HG03060 (cell line): ENCODE results near the gene MGAT4A.
"Not testable (repeated sequence)": the region's sequence is repeated elsewhere in the genome, so short reads cannot be mapped to it uniquely, and the experiment has no call there.

Source experiments
- ATAC-seq: cut with Tn5 transposase; IDR thresholded peaks from one replicate; pipeline ENCODE4 v1.9.1; 2021; ENCODE audit warnings: low read depth, moderate number of reproducible peaks; ENCODE audit not compliant: unreplicated experiment

The MGAT4A gene

DNA sequence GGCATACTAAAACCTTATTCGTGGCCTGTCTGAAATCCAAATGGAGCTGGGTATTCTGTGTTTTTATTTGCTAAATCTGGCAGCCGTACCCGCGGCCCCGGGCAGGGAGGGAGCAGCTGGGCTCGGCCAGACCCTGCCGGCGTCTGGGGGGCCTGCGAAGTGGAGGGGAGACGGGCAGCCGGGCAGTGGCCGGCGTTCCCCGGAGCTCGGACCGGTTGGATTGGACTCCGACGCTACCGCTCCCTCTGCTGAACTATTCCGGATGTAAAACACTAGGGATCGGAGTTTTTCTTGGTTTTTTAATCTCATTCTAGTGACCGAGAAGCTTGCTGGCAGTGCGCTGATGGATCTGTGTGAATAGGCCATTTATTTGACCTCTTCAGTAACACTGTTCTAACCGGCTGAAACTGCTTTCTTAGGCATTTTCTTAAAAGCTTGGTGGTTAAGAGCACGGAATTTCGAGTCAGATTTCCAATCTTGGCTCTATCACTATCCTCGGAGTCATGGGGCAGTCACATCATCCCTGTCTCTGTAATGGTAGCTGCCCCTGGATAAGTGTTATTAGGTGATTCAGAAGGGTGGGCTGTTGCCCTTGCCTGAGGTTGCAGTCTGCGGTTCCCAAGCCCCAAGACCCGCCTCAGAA lies 121.8 kb downstream of the MGAT4A start:
- ATAC-seq = no peak

DNA sequence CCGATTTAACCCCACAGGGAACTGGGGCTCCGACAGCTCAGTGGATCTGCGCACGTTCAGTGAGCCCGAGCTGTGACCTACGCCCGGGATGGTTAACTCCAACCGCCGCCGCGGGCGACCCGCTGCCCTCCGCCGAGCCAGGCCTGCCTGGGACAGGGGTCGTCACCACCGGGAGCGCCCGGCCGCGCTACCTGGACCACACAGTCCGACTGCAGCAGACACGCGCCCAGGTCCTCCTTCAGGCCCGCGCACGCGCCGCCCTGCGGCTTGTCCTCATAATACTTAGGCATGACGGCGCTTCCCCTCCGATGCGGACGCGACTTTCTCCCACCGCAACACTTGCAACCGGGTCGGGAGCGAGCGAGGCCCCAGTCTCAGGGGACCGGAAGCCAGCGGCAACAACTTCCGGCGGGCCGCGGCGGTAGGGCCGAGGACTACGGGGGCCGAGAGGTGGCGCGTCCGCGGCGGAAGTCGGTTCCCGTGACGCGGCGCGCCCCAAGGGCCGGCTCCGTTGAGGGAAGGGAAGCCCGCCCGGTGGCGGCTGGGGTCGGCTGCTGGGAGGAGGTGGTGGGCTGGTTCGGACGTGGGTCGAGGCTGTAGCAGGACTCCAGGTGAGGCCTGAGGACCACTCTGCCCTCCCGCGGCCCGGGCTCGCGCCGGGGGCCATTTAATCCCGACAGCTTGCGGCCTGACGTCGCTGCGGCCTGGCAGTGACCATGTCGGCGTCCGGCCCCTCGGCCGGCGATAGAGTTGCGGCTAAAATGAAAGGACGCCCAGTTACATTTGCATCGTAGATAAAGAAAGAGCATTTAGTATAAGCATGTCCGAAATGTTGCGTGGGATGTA lies 122.6 kb downstream of the MGAT4A start, which contains the start of the genes COA5 and UNC50:
COA5 (minus strand) TSS at position 397 of the 846 bp plus-strand sequence; CDS start at position 290, 107 bp downstream.
UNC50 (plus strand) TSS at position 474 of the 846 bp plus-strand sequence. CDS start 1,171 bp downstream, outside the sequence.
- ATAC-seq = peak; percentile 49

DNA sequence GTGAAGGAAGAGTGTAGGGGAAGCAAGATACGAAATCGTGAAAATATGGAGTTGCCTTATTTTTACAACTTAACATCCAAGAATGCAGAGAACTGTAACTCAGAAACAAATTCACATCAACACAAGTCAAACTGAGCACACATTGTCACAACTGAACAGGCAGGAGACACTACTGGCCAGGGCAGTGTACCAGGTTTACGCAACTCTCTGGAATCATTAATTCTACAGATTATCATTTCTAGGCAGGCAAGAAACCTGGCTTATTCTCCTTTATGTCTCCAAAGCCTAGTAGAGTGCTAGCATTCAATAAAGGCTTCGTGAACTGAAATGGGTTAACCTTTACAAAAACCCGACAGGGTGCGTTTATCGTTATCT lies 123.2 kb downstream of the MGAT4A start:
- no peak for ATAC-seq

DNA sequence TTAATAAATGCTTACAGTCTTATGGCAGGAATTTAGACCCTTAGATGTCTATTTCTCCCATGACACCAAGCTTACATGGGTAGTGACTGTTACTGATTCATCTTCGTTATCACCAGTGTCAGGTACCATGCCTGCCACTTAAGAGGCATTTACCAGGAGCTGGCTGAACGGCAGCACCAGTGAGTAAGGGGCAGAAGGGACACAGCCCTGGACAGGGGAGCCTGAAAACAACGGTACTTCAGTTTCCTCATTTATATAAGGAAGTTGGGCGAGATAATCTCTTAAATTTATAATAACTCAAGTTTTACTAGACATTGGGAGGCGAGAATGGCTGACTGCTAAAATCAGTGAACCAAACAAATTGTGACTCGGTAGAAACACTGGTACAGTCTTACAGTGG lies 123.8 kb downstream of the MGAT4A start:
- no peak for ATAC-seq

DNA sequence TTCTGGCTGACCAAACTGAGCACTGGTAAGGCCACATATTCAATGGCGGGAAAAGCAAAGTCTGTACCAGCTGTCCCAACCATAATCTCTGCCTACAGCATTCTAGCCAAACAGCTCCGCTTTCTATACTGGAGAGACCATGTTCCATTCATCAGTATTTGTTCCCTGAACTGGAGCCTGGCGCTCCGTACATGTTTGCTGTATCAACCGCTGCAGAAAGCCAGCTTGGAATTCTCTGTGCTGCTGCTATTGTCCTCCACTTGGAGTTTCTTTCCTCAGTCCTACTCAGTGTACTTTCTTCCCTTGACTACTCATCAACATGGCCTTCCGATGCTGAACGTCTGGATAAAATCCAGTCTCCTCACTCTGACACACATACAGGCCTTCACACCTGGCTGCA lies 124.5 kb downstream of the MGAT4A start:
- ATAC-seq = no peak

DNA sequence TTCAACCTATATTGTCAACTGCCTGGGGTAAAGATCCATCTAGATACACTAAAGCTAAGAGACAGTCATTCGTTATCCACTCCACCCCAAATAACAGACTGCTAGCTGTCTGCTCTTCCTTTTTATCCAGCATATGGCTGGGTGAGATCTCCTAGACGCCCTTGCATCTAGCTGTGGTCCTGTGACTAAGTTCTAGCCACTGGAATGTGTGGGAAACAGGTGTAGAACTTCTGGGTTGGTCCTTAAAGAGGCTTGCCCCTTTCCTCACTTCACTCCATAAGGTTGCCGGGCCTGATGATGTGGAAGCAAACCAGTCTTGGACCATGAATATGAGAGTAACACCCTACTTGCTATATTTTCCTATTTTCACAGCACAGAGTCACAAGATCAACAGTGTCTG lies 125.9 kb downstream of the MGAT4A start:
- no peak for ATAC-seq

DNA sequence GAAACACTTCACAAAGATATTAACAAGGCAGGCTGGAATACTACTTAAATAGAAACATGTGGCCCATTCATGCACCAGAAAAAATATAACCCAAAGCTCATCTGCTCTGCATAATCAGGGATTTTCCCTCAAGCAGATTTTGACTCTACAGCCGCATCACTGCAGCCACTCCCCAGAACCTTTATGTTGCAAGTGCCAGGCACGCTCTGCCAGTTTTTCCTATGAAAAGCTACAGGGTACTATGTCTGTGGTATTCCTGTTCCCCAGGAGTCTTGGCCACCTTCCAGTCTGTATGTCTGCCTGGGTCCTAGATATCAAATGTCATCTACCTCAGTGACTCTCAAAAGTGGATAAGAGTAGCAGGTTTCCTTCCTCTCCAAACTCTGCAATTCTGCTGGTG lies 126.4 kb downstream of the MGAT4A start:
- ATAC-seq = no peak

DNA sequence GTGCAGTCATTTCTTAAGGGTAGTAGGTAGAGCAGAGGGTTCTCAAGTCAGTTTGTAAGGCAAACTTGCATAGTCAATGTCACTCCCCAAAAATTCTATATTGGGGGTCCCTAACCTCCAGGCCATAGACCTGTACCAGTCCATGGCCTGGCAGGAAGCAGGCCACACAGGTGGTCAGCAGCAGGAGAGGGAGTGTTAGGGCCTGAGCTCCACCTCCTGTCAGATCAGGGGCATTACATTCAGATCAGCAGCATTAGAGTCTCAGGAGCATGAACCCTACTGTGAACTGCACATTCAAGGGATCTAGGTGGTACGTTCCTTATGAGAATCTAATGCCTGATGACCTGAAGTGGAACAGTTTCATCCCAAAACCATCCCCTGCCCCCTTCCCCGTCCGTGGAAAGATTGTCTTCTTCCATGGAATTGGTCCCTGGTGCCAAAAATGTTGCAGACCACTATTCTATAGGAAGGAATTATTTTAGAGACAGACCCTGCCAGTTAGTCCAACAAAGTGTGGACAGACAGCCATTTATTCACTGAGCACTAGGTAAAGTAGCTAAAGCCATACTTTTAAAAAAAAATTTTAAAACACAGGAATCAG lies 129.3 kb downstream of the MGAT4A start:
- no peak for ATAC-seq

DNA sequence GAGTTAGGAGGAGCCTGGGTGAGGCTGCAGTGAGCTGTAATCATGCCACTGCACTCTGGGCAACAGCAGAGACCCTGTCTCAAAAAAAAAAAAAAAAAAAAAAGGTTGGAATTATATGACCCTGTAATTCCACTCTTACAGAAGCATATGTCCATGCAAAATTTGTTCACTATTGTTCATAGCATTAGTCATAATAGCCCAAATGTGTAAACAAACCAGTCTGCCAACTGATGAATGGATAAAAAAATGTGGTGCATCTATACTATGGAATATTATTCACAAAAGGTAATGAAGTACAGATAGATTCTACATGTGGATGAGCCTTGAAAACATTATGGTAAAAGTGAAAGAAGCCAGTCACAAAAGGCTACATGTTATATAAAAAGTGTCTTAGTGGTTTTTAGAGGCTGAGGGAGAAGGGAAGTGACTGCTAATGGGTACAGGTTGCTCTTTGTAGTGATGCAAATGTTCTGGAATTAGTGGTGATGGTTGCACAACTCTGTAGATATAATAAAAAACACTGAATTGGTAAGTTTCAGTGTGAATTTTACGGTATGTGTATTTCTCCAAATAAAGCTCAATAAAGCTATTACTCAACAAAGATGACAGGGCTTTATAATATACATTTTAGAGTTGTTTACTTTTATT lies 132.0 kb downstream of the MGAT4A start:
- ATAC-seq = no peak

DNA sequence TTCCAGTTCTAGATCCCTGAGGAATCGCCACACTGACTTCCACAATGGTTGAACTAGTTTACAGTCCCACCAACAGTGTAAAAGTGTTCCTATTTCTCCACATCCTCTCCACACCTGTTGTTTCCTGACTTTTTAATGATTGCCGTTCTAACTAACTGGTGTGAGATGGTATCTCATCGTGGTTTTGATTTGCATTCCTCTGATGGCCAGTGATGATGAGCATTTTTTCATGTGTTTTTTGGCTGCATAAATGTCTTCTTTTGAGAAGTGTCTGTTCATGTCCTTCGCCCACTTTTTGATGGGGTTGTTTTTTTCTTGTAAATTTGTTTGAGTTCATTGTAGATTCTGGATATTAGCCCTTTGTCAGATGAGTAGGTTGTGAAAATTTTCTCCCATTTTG lies 136.3 kb downstream of the MGAT4A start:
- not testable (repeated sequence) for ATAC-seq

DNA sequence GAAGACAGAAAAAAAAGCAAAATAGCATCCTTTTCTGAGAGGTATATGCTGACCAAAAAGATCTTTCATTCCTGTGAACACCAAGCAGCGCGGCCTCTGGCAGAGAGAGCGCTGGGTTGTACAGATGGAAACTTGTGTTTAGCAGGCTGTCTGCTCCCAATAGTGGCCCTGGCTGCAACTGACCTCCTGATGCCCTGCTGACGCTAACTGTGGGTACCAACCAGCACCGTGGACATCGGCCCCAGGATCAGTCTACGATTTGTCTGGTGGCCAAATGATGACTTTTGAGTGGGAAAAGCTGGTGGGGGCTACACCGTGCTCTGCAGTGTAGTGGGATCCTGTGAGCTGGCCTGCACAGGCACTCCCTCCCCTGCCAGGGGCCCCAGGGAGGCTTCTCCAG lies 138.4 kb downstream of the MGAT4A start:
- no peak for ATAC-seq

DNA sequence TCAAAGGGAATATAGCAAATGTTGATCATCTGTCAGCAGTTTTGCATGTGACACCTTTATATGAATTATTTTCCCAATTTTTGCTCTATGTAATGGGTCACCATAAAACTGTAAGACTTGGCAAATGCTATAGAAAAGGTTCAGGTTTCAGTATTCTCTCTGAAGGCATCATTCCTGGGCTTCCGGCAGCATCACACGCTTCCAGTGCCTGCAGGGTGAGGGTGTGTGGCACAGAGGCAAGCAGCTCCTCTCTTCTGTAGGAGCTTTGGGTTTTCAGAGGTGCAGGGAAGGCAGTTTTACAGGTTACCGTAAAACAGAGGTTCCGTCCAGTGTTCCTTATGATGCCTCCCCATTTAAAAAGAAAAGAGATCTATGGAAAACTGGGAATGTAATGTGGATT lies 141.4 kb downstream of the MGAT4A start:
- ATAC-seq = no peak

DNA sequence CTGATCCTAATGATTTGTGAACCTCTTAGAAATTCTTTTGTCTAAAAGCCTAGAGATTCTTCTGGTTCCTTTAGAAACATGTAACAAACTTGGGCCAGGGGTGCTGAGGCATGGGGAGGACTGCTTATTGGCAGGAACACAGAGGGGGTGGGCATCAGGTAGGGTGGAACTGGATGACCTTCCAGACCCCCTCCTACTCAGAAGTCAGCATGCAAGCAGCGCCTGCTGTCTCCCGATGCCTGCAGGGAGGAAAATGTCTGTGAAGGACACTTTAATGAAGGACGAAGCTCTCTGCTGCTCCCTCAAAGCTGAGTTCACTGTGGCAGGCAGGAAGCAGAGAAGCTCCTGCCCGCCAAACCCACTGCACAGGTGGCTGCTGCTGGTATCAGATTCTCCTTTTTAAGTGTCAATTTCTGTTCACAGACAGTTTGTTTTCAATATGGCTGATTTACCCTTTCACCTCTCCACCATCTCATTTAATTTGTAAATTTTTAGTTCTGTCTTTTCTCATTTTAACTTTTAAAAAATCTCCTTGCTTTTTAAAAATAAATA lies 142.0 kb downstream of the MGAT4A start:
- ATAC-seq = no peak

DNA sequence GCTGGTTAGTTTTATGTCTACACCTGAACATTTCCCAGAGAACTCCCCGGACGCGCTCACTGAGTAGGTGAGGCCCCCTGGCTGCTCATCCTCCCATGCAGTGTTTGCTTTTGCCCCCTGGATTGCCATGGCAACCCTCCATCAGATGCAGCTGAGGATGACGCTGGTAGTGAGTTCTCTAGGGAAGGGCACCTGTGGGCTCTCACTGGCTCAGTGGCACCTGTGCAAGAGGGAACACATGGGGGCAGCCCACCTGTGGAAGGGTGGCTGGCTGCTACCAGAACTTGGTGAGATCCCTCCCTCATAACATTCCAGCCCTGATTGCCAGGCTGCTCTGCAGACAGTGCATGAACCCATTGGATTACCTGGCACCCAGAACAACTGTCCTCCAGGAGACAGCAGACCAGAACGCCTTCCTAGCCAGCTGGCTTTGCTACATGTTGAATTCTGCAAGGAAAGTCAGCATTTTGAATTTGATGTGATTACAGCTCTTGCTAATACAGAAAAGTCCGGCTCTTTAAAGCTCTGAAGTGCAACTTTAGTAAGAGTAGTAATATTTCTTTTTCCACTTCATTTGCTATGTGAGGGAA lies 144.3 kb downstream of the MGAT4A start:
- ATAC-seq = no peak

DNA sequence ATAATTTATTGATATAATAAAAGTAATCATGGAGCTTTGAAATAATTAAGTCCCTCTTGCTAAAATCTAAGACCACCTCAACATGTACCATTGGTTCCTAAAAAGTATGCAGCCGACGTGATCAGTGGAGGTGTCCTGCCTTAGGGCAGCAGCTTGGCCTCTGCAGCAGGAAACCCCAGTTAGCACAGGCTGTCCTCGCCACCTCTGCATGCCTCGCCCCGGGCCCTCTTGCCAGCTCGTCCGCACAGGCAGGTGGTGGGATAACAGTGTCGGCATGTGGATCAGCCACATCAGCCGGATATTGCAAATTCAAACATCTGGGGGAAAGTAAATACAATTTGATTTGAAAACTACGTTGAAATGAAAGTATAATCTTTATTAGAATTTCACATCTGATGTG lies 145.5 kb downstream of the MGAT4A start:
- no peak for ATAC-seq

DNA sequence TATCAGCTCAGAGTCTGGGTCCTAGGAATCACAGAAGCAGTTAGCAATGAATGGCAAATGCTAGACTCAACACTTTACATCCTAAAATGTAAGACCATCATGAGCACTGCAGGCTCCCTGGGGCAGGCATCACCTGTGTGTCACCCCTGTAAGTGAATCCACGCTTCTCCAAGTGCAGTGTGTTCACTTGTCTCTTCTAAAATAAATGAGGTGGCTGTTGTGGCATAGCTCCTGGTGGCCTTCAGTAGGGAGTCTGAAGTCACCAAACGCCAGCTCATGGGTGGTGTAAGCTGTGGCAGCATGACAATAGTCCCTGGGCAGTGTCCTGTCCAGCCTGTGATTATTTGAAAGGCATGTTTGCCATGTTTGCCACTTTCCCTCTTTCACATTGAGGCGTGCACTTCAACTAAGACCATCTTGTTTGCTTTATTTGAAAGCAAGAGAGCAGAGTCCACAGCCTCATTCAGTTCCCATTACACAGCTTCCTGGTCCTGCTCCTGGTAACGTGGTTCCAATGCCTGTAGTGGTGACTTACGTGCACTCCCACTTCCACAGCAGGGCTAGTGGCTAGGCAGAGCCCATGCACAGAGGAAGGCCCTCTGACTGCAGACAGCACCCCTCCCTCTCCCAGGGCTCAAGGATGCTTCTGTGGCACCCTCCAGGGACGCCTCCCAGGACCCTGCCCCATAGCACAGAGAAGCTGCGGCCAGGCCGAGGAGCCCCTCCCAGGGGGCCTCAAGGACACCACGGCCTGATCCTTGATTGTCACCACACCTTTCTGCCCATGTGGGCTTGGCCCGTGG lies 146.9 kb downstream of the MGAT4A start:
- no peak for ATAC-seq

DNA sequence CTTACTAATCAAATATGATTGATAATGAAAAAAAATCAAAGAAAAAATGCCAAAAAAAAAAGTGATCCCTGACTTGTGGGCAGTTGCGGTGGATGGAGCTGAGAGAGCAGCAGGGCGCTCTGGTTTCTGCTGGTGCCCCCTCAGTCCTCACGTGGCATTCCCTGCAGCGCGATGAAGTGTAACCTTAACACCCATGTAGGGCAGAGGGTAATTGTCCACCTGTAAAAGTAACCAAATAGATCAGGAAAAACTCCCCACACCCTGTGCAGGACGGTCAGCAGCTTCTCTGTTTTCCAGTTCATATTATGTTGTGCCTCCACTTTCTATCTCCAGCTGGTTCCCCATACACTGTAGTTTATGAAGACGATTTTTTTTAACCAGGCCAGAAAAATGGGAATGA lies 147.7 kb downstream of the MGAT4A start:
- ATAC-seq = no peak

DNA sequence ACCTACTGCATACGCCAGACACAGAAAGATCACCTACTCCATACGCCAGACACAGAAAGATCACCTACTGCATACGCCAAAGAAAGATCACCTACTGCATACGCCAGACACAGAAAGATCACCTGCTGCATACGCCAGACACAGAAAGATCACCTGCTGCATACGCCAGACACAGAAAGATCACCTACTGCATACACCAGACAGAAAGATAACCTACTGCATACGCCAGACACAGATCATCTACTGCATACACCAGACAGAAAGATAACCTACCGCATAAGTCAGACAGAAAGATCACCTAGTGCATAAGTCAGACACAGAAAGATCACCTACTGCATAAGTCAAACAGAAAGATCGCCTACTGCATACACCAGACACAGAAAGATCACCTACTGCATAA lies 148.4 kb downstream of the MGAT4A start:
- ATAC-seq = no peak

DNA sequence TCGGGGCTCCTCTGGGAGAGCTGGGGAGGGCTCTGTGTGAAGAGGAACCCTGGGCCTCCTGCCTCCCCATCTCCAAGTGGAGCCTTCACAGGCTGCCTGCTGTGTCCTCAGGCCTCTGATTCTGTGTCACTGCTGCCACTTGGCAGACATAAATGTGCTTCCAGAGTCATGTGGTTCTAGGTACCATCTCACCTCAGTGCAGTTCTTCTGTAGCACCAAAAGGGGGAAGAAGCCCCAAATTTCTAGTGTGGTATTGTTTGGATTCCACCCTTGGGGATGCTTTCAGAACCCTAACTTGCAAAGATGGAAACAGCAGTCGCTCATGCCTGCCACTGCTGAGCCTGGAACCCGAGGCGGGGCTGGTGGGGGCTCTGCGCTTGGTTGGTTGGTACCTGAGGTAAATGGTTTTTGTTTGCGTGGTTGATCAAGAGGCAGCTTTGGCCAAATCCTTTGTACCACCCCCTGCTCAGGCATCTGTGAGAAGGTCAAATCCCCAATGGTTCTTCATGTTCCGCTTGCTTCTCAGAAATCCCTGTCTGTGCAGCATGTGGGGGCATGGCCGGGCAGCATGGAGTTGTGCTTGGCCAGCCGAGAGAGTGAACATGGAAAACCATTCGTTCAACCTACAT lies 150.2 kb downstream of the MGAT4A start:
- ATAC-seq = no peak
